IPS-18a (cell line): ENCODE measurements around the gene INTS6L.

Experiments
- H3K27ac ChIP-seq: one replicate; pipeline ENCODE4 v1.5.1; 2013; ENCODE audit warnings: low read length
- H3K27me3 ChIP-seq: one replicate; pipeline ENCODE4 v1.6.1; 2013; ENCODE audit warnings: mild to moderate bottlenecking, low read length; ENCODE audit not compliant: control insufficient read depth, insufficient read depth
- H3K36me3 ChIP-seq: one replicate; pipeline ENCODE4 v1.6.1; 2013; ENCODE audit warnings: low read depth, low read length; ENCODE audit not compliant: control insufficient read depth
- H3K4me1 ChIP-seq: one replicate; pipeline ENCODE4 v1.6.1; 2013; ENCODE audit warnings: low read depth, low read length; ENCODE audit not compliant: control insufficient read depth
- H3K4me3 ChIP-seq: one replicate; pipeline ENCODE4 v1.5.1; 2013; ENCODE audit warnings: low read length
- H3K9ac ChIP-seq: one replicate; pipeline ENCODE4 v1.6.1; 2013; ENCODE audit warnings: mild to moderate bottlenecking, low read length, moderate library complexity
- H3K9me3 ChIP-seq: one replicate; pipeline ENCODE4 v1.6.1; 2013; ENCODE audit warnings: low read depth, low read length; ENCODE audit not compliant: control insufficient read depth

INTS6L gene

GRCh38 chrX:135520553-135521404, at the start of gene INTS6L:
TSS of gene INTS6L (plus strand) at chrX:135520660. CDS start at chrX:135520993, 333 bp downstream.
- H3K9me3 ChIP-seq, result peaks cover 26% of the 10 kb centered on the region
- no peaks in the 10 kb centered on the region for H3K36me3 ChIP-seq
- H3K4me3 ChIP-seq, result peak within 1 kb of the TSS; percentile 71
- peaks cover 7% of the 10 kb centered on the region for H3K4me1 ChIP-seq
- no peak within 1 kb of the TSS for H3K27ac ChIP-seq
- peak within 1 kb of the TSS; percentile 73 for H3K9ac ChIP-seq
- no peaks in the 10 kb centered on the region for H3K27me3 ChIP-seq

- Histone ChIP-seq H3K4me1 (no peaks in the 10 kb centered on the region), H3K36me3 (no peaks in the 10 kb centered on the region), H3K9ac (no peak overlapping the region), H3K9me3 (peaks cover 24% of the 10 kb centered on the region), H3K4me3 (no peak overlapping the region), H3K27me3 (no peaks in the 10 kb centered on the region), H3K27ac (no peak overlapping the region)
Observed at GRCh38 chrX:135476378-135476777, 44.1 kb upstream of the INTS6L start.

GRCh38 chrX:135477576-135477975, 42.9 kb upstream of the INTS6L start:
- Histone ChIP-seq H3K27ac (no peak overlapping the region), H3K4me3 (no peak overlapping the region), H3K9me3 (peaks cover 32% of the 10 kb centered on the region), H3K27me3 (no peaks in the 10 kb centered on the region), H3K9ac (no peak overlapping the region), H3K36me3 (no peaks in the 10 kb centered on the region), H3K4me1 (no peaks in the 10 kb centered on the region)

GRCh38 chrX:135480076-135480475, 40.4 kb upstream of the INTS6L start:
- Histone ChIP-seq H3K27ac (no peak overlapping the region), H3K4me3 (no peak overlapping the region), H3K4me1 (no peaks in the 10 kb centered on the region), H3K9me3 (peaks cover 39% of the 10 kb centered on the region), H3K27me3 (no peaks in the 10 kb centered on the region), H3K36me3 (no peaks in the 10 kb centered on the region), H3K9ac (no peak overlapping the region)

- Histone ChIP-seq H3K4me1 (no peaks in the 10 kb centered on the region), H3K4me3 (no peak overlapping the region), H3K27ac (no peak overlapping the region), H3K9ac (no peak overlapping the region), H3K36me3 (no peaks in the 10 kb centered on the region), H3K9me3 (peaks cover 32% of the 10 kb centered on the region), H3K27me3 (no peaks in the 10 kb centered on the region)
Observed at GRCh38 chrX:135481696-135482179, 38.7 kb upstream of the INTS6L start.

GRCh38 chrX:135484641-135485289, 35.7 kb upstream of the INTS6L start:
- Histone ChIP-seq H3K9ac (no peak overlapping the region), H3K4me3 (no peak overlapping the region), H3K27me3 (no peaks in the 10 kb centered on the region), H3K36me3 (no peaks in the 10 kb centered on the region), H3K27ac (no peak overlapping the region), H3K4me1 (no peaks in the 10 kb centered on the region), H3K9me3 (peaks cover 27% of the 10 kb centered on the region)

GRCh38 chrX:135489542-135489941, 30.9 kb upstream of the INTS6L start:
- Histone ChIP-seq H3K4me3 (no peak overlapping the region), H3K9ac (no peak overlapping the region), H3K27me3 (no peaks in the 10 kb centered on the region)

GRCh38 chrX:135490979-135491514, 29.4 kb upstream of the INTS6L start:
- H3K36me3 ChIP-seq, result no peaks in the 10 kb centered on the region
- H3K9me3 ChIP-seq, result peaks cover 12% of the 10 kb centered on the region
- H3K9ac ChIP-seq, result no peak overlapping the region
- no peak overlapping the region for H3K27ac ChIP-seq
- H3K27me3 ChIP-seq, result no peaks in the 10 kb centered on the region
- H3K4me1 ChIP-seq, result no peaks in the 10 kb centered on the region
- no peak overlapping the region for H3K4me3 ChIP-seq

More at GRCh38 chrX:135489542-135489941, 30.9 kb upstream of the INTS6L start:
- H3K4me1 ChIP-seq, result no peaks in the 10 kb centered on the region
- H3K9me3 ChIP-seq, result peaks cover 17% of the 10 kb centered on the region
- H3K36me3 ChIP-seq, result no peaks in the 10 kb centered on the region
- H3K27ac ChIP-seq, result no peak overlapping the region

GRCh38 chrX:135494453-135494852, 26.0 kb upstream of the INTS6L start:
- Histone ChIP-seq H3K4me1 (no peaks in the 10 kb centered on the region), H3K27ac (no peak overlapping the region), H3K9ac (no peak overlapping the region), H3K4me3 (no peak overlapping the region), H3K27me3 (no peaks in the 10 kb centered on the region), H3K9me3 (peaks cover 12% of the 10 kb centered on the region), H3K36me3 (no peaks in the 10 kb centered on the region)

GRCh38 chrX:135497736-135498135, 22.7 kb upstream of the INTS6L start:
- no peaks in the 10 kb centered on the region for H3K27me3 ChIP-seq
- no peak overlapping the region for H3K9ac ChIP-seq

GRCh38 chrX:135498236-135498635, 22.2 kb upstream of the INTS6L start:
- H3K27ac ChIP-seq, result no peak overlapping the region

More at GRCh38 chrX:135497736-135498135, 22.7 kb upstream of the INTS6L start:
- peaks cover 8% of the 10 kb centered on the region for H3K9me3 ChIP-seq
- H3K27ac ChIP-seq, result no peak overlapping the region
- no peaks in the 10 kb centered on the region for H3K36me3 ChIP-seq
- H3K4me1 ChIP-seq, result no peaks in the 10 kb centered on the region
- no peak overlapping the region for H3K4me3 ChIP-seq

More at GRCh38 chrX:135498236-135498635, 22.2 kb upstream of the INTS6L start:
- H3K27me3 ChIP-seq, result no peaks in the 10 kb centered on the region
- no peaks in the 10 kb centered on the region for H3K4me1 ChIP-seq
- H3K9me3 ChIP-seq, result peaks cover 8% of the 10 kb centered on the region
- H3K9ac ChIP-seq, result no peak overlapping the region
- H3K36me3 ChIP-seq, result no peaks in the 10 kb centered on the region
- no peak overlapping the region for H3K4me3 ChIP-seq
